PC-3 (cell line): ENCODE measurements around the gene HDAC9. TPM values are rescaled to one million over a fixed set of nuclear protein-coding genes. Genes with fewer than 3 reads are reported as not detected.

Source experiments
- ATAC-seq: fragments of 200-7000 bp; cut with Tn5 transposase; 2 replicates; pipeline ENCODE4 v1.9.1; 2020; ENCODE audit warnings: mild to moderate bottlenecking, moderate library complexity
- BruUV-seq: library from RNA; stranded (reverse); fragments of 400-500 nt; replicated peaks from 2 replicates; lab custom pipeline; 2021; lab: Mats Ljungman, UMichigan
- CTCF ChIA-PET: fragments of 300-600 bp; sonication (Branson Sonifier 250); formaldehyde crosslinking; loops from one replicate; lab custom pipeline; 2022; ENCODE audit warnings: antibody characterized with exemption; lab: Charles Lee
- POLR2A ChIA-PET: fragments of 300-600 bp; sonication (Branson Sonifier 250); formaldehyde crosslinking; loops from one replicate; lab custom pipeline; 2022; ENCODE audit warnings: antibody characterized with exemption; ENCODE audit not compliant: unreplicated experiment; lab: Charles Lee
- DNase-seq: peaks from one replicate; pipeline ENCODE4 v3.0.0-alpha.2; 2015
- H2AFZ ChIP-seq: fragments of 300-600 bp; sonication (generic); 2 replicates; pipeline ENCODE4 v1.6.0; 2016; ENCODE audit warnings: antibody characterized with exemption, low read length
- H3F3A ChIP-seq: fragments of 300-600 bp; sonication (generic); one replicate; pipeline ENCODE4 v1.6.0; 2017; ENCODE audit warnings: antibody characterized with exemption, low read length, control low read depth, mild to moderate bottlenecking; ENCODE audit not compliant: unreplicated experiment
- H3K27ac ChIP-seq: fragments of 300-600 bp; sonication (generic); 2 replicates; pipeline ENCODE4 v1.5.1; 2016; ENCODE audit warnings: mild to moderate bottlenecking, low read length
- H3K27me3 ChIP-seq: fragments of 300-600 bp; sonication (generic); 2 replicates; pipeline ENCODE4 v1.6.1; 2016; ENCODE audit warnings: low read length, mixed read lengths
- H3K36me3 ChIP-seq: fragments of 300-600 bp; sonication (generic); 2 replicates; pipeline ENCODE4 v1.6.1; 2016; ENCODE audit warnings: low read depth, mixed run types, low read length, mixed read lengths
- H3K4me1 ChIP-seq: fragments of 300-600 bp; sonication (generic); 2 replicates; pipeline ENCODE4 v1.5.1; 2016; ENCODE audit warnings: low read length; ENCODE audit not compliant: insufficient read depth
- H3K4me2 ChIP-seq: fragments of 300-600 bp; sonication (generic); 2 replicates; pipeline ENCODE4 v1.6.0; 2016; ENCODE audit warnings: low read length
- H3K4me3 ChIP-seq: fragments of 300-600 bp; sonication (generic); 2 replicates; pipeline ENCODE4 v1.5.1; 2016; ENCODE audit warnings: mild to moderate bottlenecking, low read length, mixed read lengths
- H3K79me2 ChIP-seq: fragments of 300-600 bp; sonication (generic); 2 replicates; pipeline ENCODE4 v1.6.1; 2017; ENCODE audit warnings: low read length, mixed read lengths
- H3K9ac ChIP-seq: fragments of 300-600 bp; sonication (generic); 2 replicates; pipeline ENCODE4 v1.6.0; 2016; ENCODE audit warnings: mild to moderate bottlenecking, low read length
- H3K9me2 ChIP-seq: fragments of 300-600 bp; sonication (generic); replicated peaks from 2 replicates; pipeline ENCODE4 v1.6.1; 2016; ENCODE audit warnings: mixed run types, low read length, mixed read lengths
- H3K9me3 ChIP-seq: fragments of 300-600 bp; sonication (generic); 2 replicates; pipeline ENCODE4 v1.6.1; 2016; ENCODE audit warnings: low read length, mixed read lengths
- H4K20me1 ChIP-seq: fragments of 300-600 bp; sonication (generic); 2 replicates; pipeline ENCODE4 v1.6.1; 2016; ENCODE audit warnings: low read length, mixed read lengths
- EZH2 ChIP-seq: fragments of 300-600 bp; sonication (generic); IDR thresholded peaks from one replicate; pipeline ENCODE4 v1.6.1; 2017; ENCODE audit warnings: antibody characterized with exemption, mild to moderate bottlenecking, low read length; ENCODE audit not compliant: unreplicated experiment
- EZH2phosphoT487 ChIP-seq: fragments of 300-600 bp; sonication (generic); IDR thresholded peaks from 2 replicates; pipeline ENCODE4 v1.6.1; 2018; ENCODE audit warnings: mild to moderate bottlenecking, antibody characterized with exemption, low read length, borderline replicate concordance
- intact Hi-C: fragments of 100-400 bp; cut with micrococcal nuclease; formaldehyde crosslinking; loops from 2 replicates; pipeline ENCODE4 v1.9.0; 2023
- total RNA-seq: library from RNA; depleted of rRNA; stranded (reverse); fragments of >200 nt; gene quantifications from 2 replicates; pipeline ENCODE4 v1.2.3, GENCODE V29; 2014
- TF ChIP-seq, protein P1 (sequence below): fragments of 300-600 bp; sonication (generic); conservative IDR thresholded peaks from 2 replicates; pipeline ENCODE4 v1.5.1; 2017; ENCODE audit warnings: antibody characterized with exemption, low read depth, mild to moderate bottlenecking, low read length

Gene HDAC9
- total RNA-seq, 1 experiment from 2014 or later, result 7.8 TPM

DNA sequence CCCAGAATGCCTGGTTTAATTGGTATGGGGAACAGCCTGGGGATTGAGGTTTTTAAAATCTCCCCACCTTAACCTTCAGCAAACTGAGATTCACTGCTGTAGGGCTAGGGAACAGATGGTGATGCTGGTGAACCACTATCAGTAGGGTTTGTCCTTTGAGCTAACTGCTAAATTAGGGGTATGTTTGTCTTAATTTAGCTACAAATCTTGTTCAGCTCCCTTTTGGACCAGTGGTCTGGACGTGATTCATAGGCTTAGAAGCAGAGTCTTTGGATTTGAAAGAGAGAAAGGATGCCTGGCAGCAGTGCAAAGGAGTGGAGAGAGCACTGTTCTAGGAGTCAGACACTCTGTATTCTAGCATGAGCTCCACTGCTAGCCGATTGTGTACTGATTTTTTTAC lies 2.8 kb downstream of the HDAC9 start:
- TF ChIP-seq EZH2 (no peak), EZH2phosphoT487 (no peak)
- TF ChIP-seq, protein P1, sequence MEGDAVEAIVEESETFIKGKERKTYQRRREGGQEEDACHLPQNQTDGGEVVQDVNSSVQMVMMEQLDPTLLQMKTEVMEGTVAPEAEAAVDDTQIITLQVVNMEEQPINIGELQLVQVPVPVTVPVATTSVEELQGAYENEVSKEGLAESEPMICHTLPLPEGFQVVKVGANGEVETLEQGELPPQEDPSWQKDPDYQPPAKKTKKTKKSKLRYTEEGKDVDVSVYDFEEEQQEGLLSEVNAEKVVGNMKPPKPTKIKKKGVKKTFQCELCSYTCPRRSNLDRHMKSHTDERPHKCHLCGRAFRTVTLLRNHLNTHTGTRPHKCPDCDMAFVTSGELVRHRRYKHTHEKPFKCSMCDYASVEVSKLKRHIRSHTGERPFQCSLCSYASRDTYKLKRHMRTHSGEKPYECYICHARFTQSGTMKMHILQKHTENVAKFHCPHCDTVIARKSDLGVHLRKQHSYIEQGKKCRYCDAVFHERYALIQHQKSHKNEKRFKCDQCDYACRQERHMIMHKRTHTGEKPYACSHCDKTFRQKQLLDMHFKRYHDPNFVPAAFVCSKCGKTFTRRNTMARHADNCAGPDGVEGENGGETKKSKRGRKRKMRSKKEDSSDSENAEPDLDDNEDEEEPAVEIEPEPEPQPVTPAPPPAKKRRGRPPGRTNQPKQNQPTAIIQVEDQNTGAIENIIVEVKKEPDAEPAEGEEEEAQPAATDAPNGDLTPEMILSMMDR, result no peak
- ATAC-seq (no peak), DNase-seq (no peak)
- H3K27ac ChIP-seq, result no peak overlapping the region
- no peaks in the 10 kb centered on the region for H3K36me3 ChIP-seq
- no peaks in the 10 kb centered on the region for H3K27me3 ChIP-seq
- H3K4me1 ChIP-seq, result peaks cover 6% of the 10 kb centered on the region
- ChIA-PET POLR2A (no interaction called here), CTCF (no interaction called here)
- H2AFZ ChIP-seq, result no peak overlapping the region
- H3K4me3 ChIP-seq, result no peak overlapping the region
- no peak overlapping the region for H3K4me2 ChIP-seq
- intact Hi-C loops, result no loop called here
- H3F3A ChIP-seq, result no peaks in the 10 kb centered on the region
- H4K20me1 ChIP-seq, result no peaks in the 10 kb centered on the region
- no peaks in the 10 kb centered on the region for H3K9me2 ChIP-seq
- H3K9ac ChIP-seq, result no peak overlapping the region
- no TSS peak for BruUV-seq
- H3K9me3 ChIP-seq, result no peaks in the 10 kb centered on the region
- H3K79me2 ChIP-seq, result no peaks in the 10 kb centered on the region

DNA sequence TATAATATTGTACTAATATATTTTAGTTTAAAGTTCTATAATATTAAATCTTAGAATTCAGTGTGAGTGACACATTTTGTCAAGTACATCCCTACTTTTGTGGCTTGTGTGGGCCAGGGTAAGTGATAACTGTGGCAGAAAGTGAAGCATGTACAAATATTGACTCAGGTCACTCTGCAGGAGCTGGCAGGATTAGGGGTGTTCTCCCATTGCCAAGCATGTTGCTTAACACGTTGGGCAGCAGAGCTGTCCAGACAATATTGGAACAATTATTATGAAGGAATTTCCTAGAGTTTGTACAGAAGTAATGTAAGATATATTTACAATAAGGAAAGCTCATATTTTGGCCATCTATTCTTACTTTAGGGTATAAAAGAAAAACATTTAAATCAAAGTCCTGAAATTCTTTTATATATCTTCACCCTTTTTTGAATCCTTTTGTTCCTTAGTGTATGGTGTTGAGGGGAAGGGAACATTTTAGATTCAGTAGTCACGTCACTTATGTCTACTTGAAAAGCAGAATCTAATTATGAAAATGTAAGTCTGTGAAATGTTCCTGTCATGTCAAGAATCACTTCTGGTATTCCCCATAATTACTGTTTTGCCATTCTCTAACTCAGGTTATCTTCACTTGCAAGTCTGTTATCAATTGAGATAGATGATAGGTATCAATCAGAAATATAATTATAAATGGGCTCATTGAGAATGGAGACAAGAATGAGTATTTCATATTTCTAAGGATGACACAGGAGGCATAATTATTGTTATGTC lies 4.0 kb downstream of the HDAC9 start:
- H3K36me3 ChIP-seq, result no peaks in the 10 kb centered on the region
- H3K9me2 ChIP-seq, result no peaks in the 10 kb centered on the region
- no peaks in the 10 kb centered on the region for H3K79me2 ChIP-seq
- CTCF ChIA-PET, result no interaction called here
- H3K27ac ChIP-seq, result no peak overlapping the region
- H3K9ac ChIP-seq, result no peak overlapping the region
- DNase-seq (peak; percentile 62), ATAC-seq (peak; percentile 73)
- peaks cover 6% of the 10 kb centered on the region for H3K4me1 ChIP-seq
- POLR2A ChIA-PET, result no interaction called here
- TF ChIP-seq, protein P1, result no peak
- no peak for TF ChIP-seq EZH2phosphoT487
- TF ChIP-seq EZH2, result no peak
- no peaks in the 10 kb centered on the region for H3K9me3 ChIP-seq
- no peak overlapping the region for H2AFZ ChIP-seq
- no peaks in the 10 kb centered on the region for H3K27me3 ChIP-seq
- no TSS peak for BruUV-seq
- no peaks in the 10 kb centered on the region for H4K20me1 ChIP-seq
- intact Hi-C loops, result no loop called here
- no peak overlapping the region for H3K4me2 ChIP-seq
- H3K4me3 ChIP-seq, result no peak overlapping the region
- H3F3A ChIP-seq, result no peaks in the 10 kb centered on the region
